SK-N-SH (cell line): Measurements from ENCODE around the gene FJX1. TPM values are rescaled to one million over a fixed set of nuclear protein-coding genes. Genes with fewer than 3 reads are reported as not detected.

ENCODE experiments used
- CTCF ChIA-PET: fragments of 300-600, 350-600 bp; formaldehyde crosslinking; extraction: SDS; loops from one replicate; lab custom pipeline; 2021; lab: Yijun Ruan, JAX
- POLR2A ChIA-PET: fragments of 350-600 bp; sonication (Branson Sonifier 250); formaldehyde crosslinking; extraction: SDS; loops from one replicate; lab custom pipeline; 2020; ENCODE audit warnings: antibody characterized with exemption, inconsistent platforms; lab: Yijun Ruan, JAX
- DNase-seq: peaks from one replicate; pipeline ENCODE4 v3.0.0; 2012
- H2AFZ ChIP-seq: fragments of 200-600 bp; sonication (generic); 2 replicates; pipeline ENCODE4 v1.8.1; 2016; ENCODE audit warnings: antibody characterized with exemption, mild to moderate bottlenecking, low read depth
- H3F3A ChIP-seq: fragments of 200-600 bp; sonication (generic); replicated peaks from 2 replicates; pipeline ENCODE3; 2016; ENCODE audit warnings: antibody characterized with exemption, mild to moderate bottlenecking; ENCODE audit not compliant: insufficient read depth
- H3K27ac ChIP-seq, 2 experiments: fragments of 200-500 bp in 1 of 2; fragments of 200-600 bp in 1 of 2; sonication (Bioruptor generic) in 1 of 2; sonication (generic), shearing (Covaris generic) in 1 of 2; 2 replicates each; pipeline versions ENCODE4 v1.5.1 to v1.6.1; 2014 to 2016; ENCODE audit warnings: low read depth in 2 of 2, inconsistent platforms in 1 of 2, low read length in 1 of 2, mild to moderate bottlenecking in 1 of 2, mixed read lengths in 1 of 2
- H3K27me3 ChIP-seq: fragments of 200-600 bp; sonication (generic), shearing (Covaris generic); 2 replicates; pipeline ENCODE4 v1.6.1; 2016; ENCODE audit warnings: mixed run types; ENCODE audit not compliant: insufficient read depth
- H3K36me3 ChIP-seq, 2 experiments: fragments of 200-500 bp in 1 of 2; fragments of 200-600 bp in 1 of 2; sonication (Bioruptor generic) in 1 of 2; sonication (generic) in 1 of 2; replicated peaks in 1 of 2; 2 replicates each; pipeline versions ENCODE3 to v1.5.1; 2014 to 2016; ENCODE audit warnings: low read length in 1 of 2, mild to moderate bottlenecking in 1 of 2; ENCODE audit not compliant: insufficient read depth in 2 of 2, control insufficient read depth in 1 of 2
- H3K4me1 ChIP-seq, 2 experiments: fragments of 200-500 bp in 1 of 2; fragments of 200-600 bp in 1 of 2; sonication (Bioruptor generic) in 1 of 2; sonication (generic), shearing (Covaris generic) in 1 of 2; 2 replicates each; pipeline versions ENCODE4 v1.5.1 to v1.6.1; 2014 to 2016; ENCODE audit warnings: low read depth in 1 of 2, low read length in 1 of 2, mixed run types in 1 of 2; ENCODE audit not compliant: insufficient read depth in 2 of 2, control insufficient read depth in 1 of 2
- H3K4me2 ChIP-seq: fragments of 200-600 bp; sonication (generic), shearing (Covaris generic); 2 replicates; pipeline ENCODE4 v1.6.1; 2017; ENCODE audit warnings: mixed run types
- H3K4me3 ChIP-seq, 2 experiments: fragments of 200-500 bp in 1 of 2; fragments of 200-600 bp in 1 of 2; sonication (Bioruptor generic) in 1 of 2; sonication (generic), shearing (Covaris generic) in 1 of 2; 2 replicates each; pipeline versions ENCODE4 v1.5.1 to v1.8.1; 2014 to 2016; ENCODE audit warnings: low read depth in 2 of 2, inconsistent platforms in 1 of 2, low read length in 1 of 2, mild to moderate bottlenecking in 1 of 2, mixed read lengths in 1 of 2, moderate library complexity in 1 of 2
- H3K79me2 ChIP-seq: fragments of 200-600 bp; sonication (generic); 2 replicates; pipeline ENCODE4 v1.8.1; 2017; ENCODE audit warnings: mild to moderate bottlenecking; ENCODE audit not compliant: insufficient read depth
- H3K9ac ChIP-seq: fragments of 200-600 bp; sonication (generic); 2 replicates; pipeline ENCODE4 v1.6.1; 2017; ENCODE audit warnings: mixed run types
- H3K9me2 ChIP-seq: fragments of 200-600 bp; sonication (generic); 2 replicates; pipeline ENCODE4 v1.6.1; 2017; ENCODE audit warnings: mixed run types
- H3K9me3 ChIP-seq: fragments of 200-600 bp; sonication (generic); 2 replicates; pipeline ENCODE4 v1.6.1; 2017; ENCODE audit warnings: mixed run types, mild to moderate bottlenecking, moderate library complexity
- H4K20me1 ChIP-seq: fragments of 200-600 bp; sonication (generic); 2 replicates; pipeline ENCODE4 v1.6.1; 2017; ENCODE audit warnings: mild to moderate bottlenecking, mixed run types; ENCODE audit not compliant: insufficient read depth
- ELF1 ChIP-seq: IDR thresholded peaks from 2 replicates; pipeline ENCODE4 v1.4.0; 2012
- EP300 ChIP-seq, 2 experiments: IDR thresholded peaks; 2 replicates each; pipeline versions ENCODE4 v1.4.0 to v1.6.1; 2012; ENCODE audit warnings: borderline replicate concordance in 1 of 2, low read depth in 1 of 2, low read length in 1 of 2
- FOXM1 ChIP-seq: IDR thresholded peaks from 2 replicates; pipeline ENCODE4 v1.4.0; 2012; ENCODE audit warnings: low read depth, mild to moderate bottlenecking
- GATA2 ChIP-seq: sonication (generic); formaldehyde crosslinking; IDR thresholded peaks from 2 replicates; pipeline ENCODE4 v1.5.0; 2020; ENCODE audit warnings: mild to moderate bottlenecking, missing genetic modification reagents
- IRF3 ChIP-seq: fragments of 150-350 bp; IDR thresholded peaks from 2 replicates; pipeline ENCODE4 v1.6.1; 2016; ENCODE audit warnings: mild to moderate bottlenecking, low read depth, low read length
- JUND ChIP-seq: IDR thresholded peaks from 2 replicates; pipeline ENCODE4 v1.4.0; 2012
- MXI1 ChIP-seq: IDR thresholded peaks from 2 replicates; pipeline ENCODE4 v1.6.1; 2012; ENCODE audit warnings: mild to moderate bottlenecking, low read depth, low read length, improper control_type of control experiment
- NFIC ChIP-seq: IDR thresholded peaks from 2 replicates; pipeline ENCODE4 v1.4.0; 2012; ENCODE audit warnings: borderline replicate concordance
- PBX3 ChIP-seq: IDR thresholded peaks from 2 replicates; pipeline ENCODE4; 2012
- POLR2AphosphoS5 ChIP-seq: IDR thresholded peaks from 2 replicates; pipeline ENCODE4 v1.6.1; 2012; ENCODE audit warnings: low read depth, low read length
- RAD21 ChIP-seq: IDR thresholded peaks from 2 replicates; pipeline ENCODE4 v1.6.1; 2012; ENCODE audit warnings: mild to moderate bottlenecking, low read length
- RFX5 ChIP-seq: IDR thresholded peaks from 2 replicates; pipeline ENCODE4 v1.6.1; 2012; ENCODE audit warnings: mild to moderate bottlenecking, improper control_type of control experiment, low read length
- RXRA ChIP-seq: IDR thresholded peaks from 2 replicates; pipeline ENCODE4 v1.4.0; 2012; ENCODE audit warnings: low read depth, mild to moderate bottlenecking, borderline replicate concordance
- SIN3A ChIP-seq: IDR thresholded peaks from 2 replicates; pipeline ENCODE4 v1.6.1; 2012; ENCODE audit warnings: low read depth, mild to moderate bottlenecking, low read length, moderate library complexity, borderline replicate concordance
- TCF12 ChIP-seq: IDR thresholded peaks from 2 replicates; pipeline ENCODE4 v1.4.0; 2012
- TEAD4 ChIP-seq: IDR thresholded peaks from 2 replicates; pipeline ENCODE4 v1.4.0; 2012; ENCODE audit warnings: mild to moderate bottlenecking, borderline replicate concordance; ENCODE audit not compliant: insufficient read depth
- USF2 ChIP-seq: fragments of 150-350 bp; IDR thresholded peaks from 2 replicates; pipeline ENCODE4 v1.6.1; 2017; ENCODE audit warnings: antibody characterized with exemption, low read length, low read depth, borderline replicate concordance
- YY1 ChIP-seq: IDR thresholded peaks from 2 replicates; pipeline ENCODE4 v1.4.0; 2012; ENCODE audit warnings: low read depth, mild to moderate bottlenecking
- WGBS: methylation state at CpG from one replicate; pipeline ENCODE4 v1.1.6; 2017; ENCODE audit warnings: low lambda C conversion rate; 5-methylcytosine and 5-hydroxymethylcytosine counted together
- polyA plus RNA-seq, 3 experiments: library from polyadenylated mRNA; depleted of rRNA; stranded (reverse); fragments of >200 nt; gene quantifications; 2 replicates each; pipeline ENCODE4 v1.2.3, GENCODE V29; 2012
- TF ChIP-seq, protein P1 (sequence below): IDR thresholded peaks from 2 replicates; pipeline ENCODE4 v1.4.0; 2012; ENCODE audit warnings: low read depth, borderline replicate concordance
- TF ChIP-seq, protein P2 (sequence below): IDR thresholded peaks from 2 replicates; pipeline ENCODE4 v1.4.0; 2012; ENCODE audit warnings: low read depth, borderline replicate concordance

The FJX1 gene
- polyA plus RNA-seq, 1 of the 3 experiments (the other 2 are of a cell fraction) = 34.5 TPM

GRCh38 chr11:35655254-35655653 lies 37.0 kb downstream of the FJX1 start:
- Histone ChIP-seq H3K79me2 (no peaks in the 10 kb centered on the region), H3K4me2 (no peak overlapping the region), H3K4me1 (no peaks in the 10 kb centered on the region; a peak in 1 of 4 replicates), H2AFZ (no peak overlapping the region), H3K9me2 (no peaks in the 10 kb centered on the region), H3K9me3 (no peaks in the 10 kb centered on the region), H3K27ac (no peak overlapping the region), H3K27me3 (no peaks in the 10 kb centered on the region), H3K9ac (no peak overlapping the region), H3K4me3 (no peak overlapping the region), H3K36me3 (no peaks in the 10 kb centered on the region), H3F3A (no peaks in the 10 kb centered on the region), H4K20me1 (no peaks in the 10 kb centered on the region)
- no peak for DNase-seq
- 62% methylated on average over 1 of the region's 1 CpG for WGBS
- no peak for TF ChIP-seq SIN3A
- TF ChIP-seq NFIC = no peak
- TF ChIP-seq RFX5 = no peak
- TF ChIP-seq TCF12 = no peak
- no peak for TF ChIP-seq GATA2 (CRISPR knock-in tag)
- TF ChIP-seq YY1 = no peak
- no peak for TF ChIP-seq TEAD4
- TF ChIP-seq, protein P1, sequence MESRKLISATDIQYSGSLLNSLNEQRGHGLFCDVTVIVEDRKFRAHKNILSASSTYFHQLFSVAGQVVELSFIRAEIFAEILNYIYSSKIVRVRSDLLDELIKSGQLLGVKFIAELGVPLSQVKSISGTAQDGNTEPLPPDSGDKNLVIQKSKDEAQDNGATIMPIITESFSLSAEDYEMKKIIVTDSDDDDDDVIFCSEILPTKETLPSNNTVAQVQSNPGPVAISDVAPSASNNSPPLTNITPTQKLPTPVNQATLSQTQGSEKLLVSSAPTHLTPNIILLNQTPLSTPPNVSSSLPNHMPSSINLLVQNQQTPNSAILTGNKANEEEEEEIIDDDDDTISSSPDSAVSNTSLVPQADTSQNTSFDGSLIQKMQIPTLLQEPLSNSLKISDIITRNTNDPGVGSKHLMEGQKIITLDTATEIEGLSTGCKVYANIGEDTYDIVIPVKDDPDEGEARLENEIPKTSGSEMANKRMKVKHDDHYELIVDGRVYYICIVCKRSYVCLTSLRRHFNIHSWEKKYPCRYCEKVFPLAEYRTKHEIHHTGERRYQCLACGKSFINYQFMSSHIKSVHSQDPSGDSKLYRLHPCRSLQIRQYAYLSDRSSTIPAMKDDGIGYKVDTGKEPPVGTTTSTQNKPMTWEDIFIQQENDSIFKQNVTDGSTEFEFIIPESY = no peak
- TF ChIP-seq FOXM1 = no peak
- no peak for TF ChIP-seq MXI1
- TF ChIP-seq RXRA = no peak
- TF ChIP-seq, protein P2, sequence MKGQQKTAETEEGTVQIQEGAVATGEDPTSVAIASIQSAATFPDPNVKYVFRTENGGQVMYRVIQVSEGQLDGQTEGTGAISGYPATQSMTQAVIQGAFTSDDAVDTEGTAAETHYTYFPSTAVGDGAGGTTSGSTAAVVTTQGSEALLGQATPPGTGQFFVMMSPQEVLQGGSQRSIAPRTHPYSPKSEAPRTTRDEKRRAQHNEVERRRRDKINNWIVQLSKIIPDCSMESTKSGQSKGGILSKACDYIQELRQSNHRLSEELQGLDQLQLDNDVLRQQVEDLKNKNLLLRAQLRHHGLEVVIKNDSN = no peak
- no peak for TF ChIP-seq RAD21
- no peak for TF ChIP-seq JUND
- TF ChIP-seq IRF3 = no peak
- TF ChIP-seq ELF1 = no peak
- no peak for TF ChIP-seq USF2
- TF ChIP-seq EP300 (IDR thresholded peaks at IDR 0.05; ENCODE audit: borderline replicate concordance in 1 of 2, low read depth in 1 of 2, low read length in 1 of 2) = no peak
- TF ChIP-seq PBX3 = no peak
- no peak for TF ChIP-seq POLR2AphosphoS5
- CTCF ChIA-PET = no interaction called here
- POLR2A ChIA-PET = no interaction called here
